Measurements from ENCODE around the gene CSF3. TPM values are rescaled to one million over a fixed set of nuclear protein-coding genes. Genes with fewer than 3 reads are reported as not detected.

The CSF3 gene
- total RNA-seq, 8 experiments from 2014 or later = 0.22 to 2.2 (median 1.3) TPM; not detected in 3

GRCh38 chr17:40061609-40062038, 46.4 kb downstream of the CSF3 start:
- H3K27ac ChIP-seq = no peak overlapping the region
- ATAC-seq (replicated peaks in 6 of 8) = no peak
- in situ Hi-C loops (cut with MboI; ENCODE audit: low pct_unique_long_range_greater_than_20kb in 2 of 9, low sequenced_read_pairs in 9 of 9, unreplicated experiment in 9 of 9) = no loop called here
- H3K4me1 ChIP-seq (replicated peaks in 1 of 2) = peaks cover 29% of the 10 kb centered on the region in 2 donors
- WGBS, 10 experiments = 83 to 100% methylated on average over 1 to 2 of the region's 10 CpGs; no CpG with 5 or more reads in 8 of the 10 experiments
- no peak overlapping the region for H3K4me3 ChIP-seq

GRCh38 chr17:40062329-40063186, 47.3 kb downstream of the CSF3 start, which contains the start of gene THRA:
TSS of gene THRA (plus strand) at chr17:40062965. CDS start at chr17:40074489, 11,524 bp downstream.
- in situ Hi-C loops (cut with MboI; ENCODE audit: low pct_unique_long_range_greater_than_20kb in 2 of 9, low sequenced_read_pairs in 9 of 9, unreplicated experiment in 9 of 9) = no loop called here
- ATAC-seq (replicated peaks in 6 of 8) = peak; percentile 63 to 88 (median 72)
- H3K27ac ChIP-seq = peak within 1 kb of the TSS; percentile 93 to 97
- 0 to 16% (median 5%) methylated on average over 1 to 11 of the region's 83 CpGs; no CpG with 5 or more reads in 4 of the 10 experiments for WGBS, 10 experiments
- peaks cover 29% of the 10 kb centered on the region in 2 donors for H3K4me1 ChIP-seq (replicated peaks in 1 of 2)
- peak within 1 kb of the TSS; percentile 87 to 100 (median 99) for H3K4me3 ChIP-seq

- Histone ChIP-seq H3K4me3 (peak overlapping the region; percentile 87 to 100 (median 99)), H3K4me1 (replicated peaks in 1 of 2) (peaks cover 33% of the 10 kb centered on the region in 2 donors), H3K27ac (peak overlapping the region; percentile 93 to 97)
- ATAC-seq (replicated peaks in 6 of 8) = peak; percentile 53 to 73 (median 64)
- in situ Hi-C loops (cut with MboI; ENCODE audit: low pct_unique_long_range_greater_than_20kb in 2 of 9, low sequenced_read_pairs in 9 of 9, unreplicated experiment in 9 of 9) = no loop called here
- WGBS, 10 experiments = 0% methylated on average over 2 of the region's 42 CpGs; no CpG with 5 or more reads in 9 of the 10 experiments
Measured at GRCh38 chr17:40063187-40063771, 48.0 kb downstream of the CSF3 start.

GRCh38 chr17:40063901-40064531, 48.8 kb downstream of the CSF3 start:
- in situ Hi-C loops (cut with MboI; ENCODE audit: low pct_unique_long_range_greater_than_20kb in 2 of 9, low sequenced_read_pairs in 9 of 9, unreplicated experiment in 9 of 9) = no loop called here
- H3K27ac ChIP-seq = peak overlapping the region; percentile 93 to 97
- ATAC-seq (replicated peaks in 6 of 8) = peak in 5 of 8 experiments; percentile 17 to 51 (median 44)
- WGBS, 10 experiments = 0 to 40% (median 0%) methylated on average over 1 to 4 of the region's 10 CpGs; no CpG with 5 or more reads in 5 of the 10 experiments
- peak overlapping the region; percentile 87 to 100 (median 99) for H3K4me3 ChIP-seq
- H3K4me1 ChIP-seq (replicated peaks in 1 of 2) = peaks cover 38 to 39% of the 10 kb centered on the region in 2 donors

GRCh38 chr17:40064971-40065768, 49.9 kb downstream of the CSF3 start:
- WGBS, 10 experiments = 0 to 40% (median 8%) methylated on average over 2 to 5 of the region's 10 CpGs; no CpG with 5 or more reads in 2 of the 10 experiments
- Histone ChIP-seq H3K4me1 (replicated peaks in 1 of 2) (peaks cover 49 to 50% of the 10 kb centered on the region in 2 donors), H3K27ac (peak overlapping the region; percentile 54 to 97), H3K4me3 (peak overlapping the region; percentile 87 to 100 (median 99))
- ATAC-seq (replicated peaks in 6 of 8) = peak in 6 of 8 experiments; percentile 1 to 25 (median 10)
- in situ Hi-C loops (cut with MboI; ENCODE audit: low pct_unique_long_range_greater_than_20kb in 2 of 9, low sequenced_read_pairs in 9 of 9, unreplicated experiment in 9 of 9) = no loop called here

GRCh38 chr17:40065769-40066510, 50.7 kb downstream of the CSF3 start:
- peak overlapping the region in 1 of 2 donors; percentile 54 for H3K27ac ChIP-seq
- H3K4me1 ChIP-seq (replicated peaks in 1 of 2) = peaks cover 55 to 58% of the 10 kb centered on the region in 2 donors
- in situ Hi-C loops (cut with MboI; ENCODE audit: low pct_unique_long_range_greater_than_20kb in 2 of 9, low sequenced_read_pairs in 9 of 9, unreplicated experiment in 9 of 9) = no loop called here
- peak overlapping the region in 3 of 5 donors; percentile 87 to 99 (median 91) for H3K4me3 ChIP-seq
- ATAC-seq (replicated peaks in 6 of 8) = no peak
- 20 to 100% (median 50%) methylated on average over 1 to 6 of the region's 11 CpGs; no CpG with 5 or more reads in 3 of the 10 experiments for WGBS, 10 experiments

Other genes starting within 250 kb of the CSF3 start
- 1 to 10 TPM in 1 of 8 experiments, under 1 TPM in 6, not detected in 1; under 0.01 to 1.7 (median 0.19) TPM for gene IKZF3, start 151.1 kb upstream of the CSF3 start, total RNA-seq
- gene ZPBP2, start 147.2 kb upstream of the CSF3 start, total RNA-seq = under 1 TPM in 1 of 8 experiments, not detected in 7; 0.14 TPM
- gene GSDMB, start 96.8 kb upstream of the CSF3 start, total RNA-seq = 10 to 100 TPM in 2 of 8 experiments, 1 to 10 TPM in 6; 2.9 to 12.0 (median 6.5) TPM
- 100 to 1,000 TPM in 1 of 8 experiments, 10 to 100 TPM in 7; 35.8 to 101 (median 46.1) TPM for gene ORMDL3, start 87.8 kb upstream of the CSF3 start, total RNA-seq
- under 1 TPM in 1 of 8 experiments, not detected in 7; 0.52 TPM for gene LRRC3C, start 87.7 kb upstream of the CSF3 start, total RNA-seq
- gene GSDMA, start 52.4 kb upstream of the CSF3 start, total RNA-seq = under 1 TPM in 3 of 8 experiments, not detected in 5; 0.09 to 0.33 (median 0.17) TPM
- 100 to 1,000 TPM in 4 of 8 experiments, 10 to 100 TPM in 4; 71.7 to 130 (median 104) TPM for gene PSMD3, start 34.6 kb upstream of the CSF3 start, total RNA-seq
- gene MED24, start 39.0 kb downstream of the CSF3 start, total RNA-seq = 10 to 100 TPM; 28.3 to 75.7 (median 54.9) TPM
- gene THRA, start 47.5 kb downstream of the CSF3 start, total RNA-seq = 10 to 100 TPM in 7 of 8 experiments, 1 to 10 TPM in 1; 7.2 to 66.4 (median 34.8) TPM
- gene NR1D1, start 85.1 kb downstream of the CSF3 start, total RNA-seq = 10 to 100 TPM in 1 of 8 experiments, 1 to 10 TPM in 4, under 1 TPM in 3; 0.60 to 12.7 (median 2.7) TPM
- gene MSL1, start 106.5 kb downstream of the CSF3 start, total RNA-seq = 10 to 100 TPM; 38.9 to 89.2 (median 75.5) TPM
- gene CASC3, start 125.1 kb downstream of the CSF3 start, total RNA-seq = 10 to 100 TPM; 23.2 to 73.1 (median 54.4) TPM
- gene RAPGEFL1, start 162.0 kb downstream of the CSF3 start, total RNA-seq = 1 to 10 TPM; 5.3 to 8.0 (median 6.7) TPM
- 10 to 100 TPM in 6 of 8 experiments, 1 to 10 TPM in 2; 7.1 to 16.4 (median 11.5) TPM for gene WIPF2, start 203.9 kb downstream of the CSF3 start, total RNA-seq

All from motor neuron (in vitro differentiated cells).